Nephron (organoid): ENCODE data around the gene L3MBTL3.
"Not testable (repeated sequence)": the region's sequence is repeated elsewhere in the genome, so short reads cannot be mapped to it uniquely, and the experiment has no call there.

ENCODE experiments used
- H3K27ac Mint-ChIP-seq, 3 experiments: 2 replicates each; pipeline ENCODE4 v1.8.0; 2020; ENCODE audit warnings: mixed read lengths in 3 of 3, mild to moderate bottlenecking in 2 of 3, moderate library complexity in 1 of 3
- H3K27me3 Mint-ChIP-seq: 2 replicates; pipeline ENCODE4 v1.8.0; 2021; ENCODE audit warnings: low read depth, mild to moderate bottlenecking, moderate library complexity, mixed read lengths
- H3K36me3 Mint-ChIP-seq: 2 replicates; pipeline ENCODE4 v1.8.0; 2020; ENCODE audit warnings: low read depth, mixed read lengths
- H3K4me1 Mint-ChIP-seq: 2 replicates; pipeline ENCODE4 v1.8.0; 2020; ENCODE audit warnings: mixed read lengths
- H3K4me3 Mint-ChIP-seq, 3 experiments: 2 replicates each; pipeline ENCODE4 v1.8.0; 2020; ENCODE audit warnings: mild to moderate bottlenecking in 3 of 3, mixed read lengths in 3 of 3, moderate library complexity in 2 of 3
- H3K9me3 Mint-ChIP-seq: 2 replicates; pipeline ENCODE4 v1.8.0; 2020; ENCODE audit warnings: mixed read lengths
- CTCF ChIP-seq, 3 experiments: fragments of 200-600 bp; sonication (generic); IDR thresholded peaks; one replicate each; pipeline ENCODE4 v1.5.0; 2021; ENCODE audit warnings: antibody characterized with exemption in 3 of 3; ENCODE audit not compliant: unreplicated experiment in 3 of 3

Gene L3MBTL3

GRCh38 chr6:130163266-130163665 lies 144.9 kb downstream of the L3MBTL3 start:
- no peak overlapping the region for H3K27ac Mint-ChIP-seq
- H3K27me3 Mint-ChIP-seq, result no peaks in the 10 kb centered on the region
- no peaks in the 10 kb centered on the region for H3K36me3 Mint-ChIP-seq
- TF ChIP-seq CTCF (IDR thresholded peaks at IDR 0.05; ENCODE audit: unreplicated experiment in 3 of 3), result no peak
- peaks cover 14% of the 10 kb centered on the region for H3K4me1 Mint-ChIP-seq
- H3K9me3 Mint-ChIP-seq, result peaks cover 2% of the 10 kb centered on the region
- H3K4me3 Mint-ChIP-seq, result no peak overlapping the region

- Mint-ChIP-seq H3K36me3 (no peaks in the 10 kb centered on the region), H3K27ac (no peak overlapping the region), H3K4me1 (peaks cover 14% of the 10 kb centered on the region), H3K4me3 (no peak overlapping the region), H3K27me3 (no peaks in the 10 kb centered on the region), H3K9me3 (no peaks in the 10 kb centered on the region)
- TF ChIP-seq CTCF (IDR thresholded peaks at IDR 0.05; ENCODE audit: unreplicated experiment in 3 of 3), result no peak
Measured at GRCh38 chr6:130164251-130164650, 145.9 kb downstream of the L3MBTL3 start.

GRCh38 chr6:130167655-130168054 lies 149.3 kb downstream of the L3MBTL3 start:
- TF ChIP-seq CTCF (IDR thresholded peaks at IDR 0.05; ENCODE audit: unreplicated experiment in 3 of 3), result no peak
- peaks cover 15% of the 10 kb centered on the region for H3K9me3 Mint-ChIP-seq
- H3K27ac Mint-ChIP-seq, result no peak overlapping the region
- no peaks in the 10 kb centered on the region for H3K36me3 Mint-ChIP-seq
- H3K4me1 Mint-ChIP-seq, result no peaks in the 10 kb centered on the region
- H3K4me3 Mint-ChIP-seq, result no peak overlapping the region
- peaks cover 3% of the 10 kb centered on the region for H3K27me3 Mint-ChIP-seq

GRCh38 chr6:130170160-130170559 lies 151.8 kb downstream of the L3MBTL3 start:
- not testable (repeated sequence) for H3K27me3 Mint-ChIP-seq, H3K27ac Mint-ChIP-seq, H3K4me3 Mint-ChIP-seq, H3K4me1 Mint-ChIP-seq, H3K36me3 Mint-ChIP-seq
- H3K9me3 Mint-ChIP-seq, result peaks cover 22% of the 10 kb centered on the region

GRCh38 chr6:130173377-130174004 lies 155.1 kb downstream of the L3MBTL3 start:
- H3K4me3 Mint-ChIP-seq, H3K27me3 Mint-ChIP-seq, H3K36me3 Mint-ChIP-seq, H3K4me1 Mint-ChIP-seq, H3K27ac Mint-ChIP-seq: not testable (repeated sequence)
- peaks cover 22% of the 10 kb centered on the region for H3K9me3 Mint-ChIP-seq

GRCh38 chr6:130176378-130176777 lies 158.0 kb downstream of the L3MBTL3 start:
- Mint-ChIP-seq H3K27me3 (no peaks in the 10 kb centered on the region), H3K9me3 (peaks cover 16% of the 10 kb centered on the region), H3K4me3 (no peak overlapping the region), H3K27ac (no peak overlapping the region), H3K4me1 (no peaks in the 10 kb centered on the region), H3K36me3 (no peaks in the 10 kb centered on the region)
- no peak for TF ChIP-seq CTCF (IDR thresholded peaks at IDR 0.05; ENCODE audit: unreplicated experiment in 3 of 3)

GRCh38 chr6:130178692-130179091 lies 160.3 kb downstream of the L3MBTL3 start:
- Mint-ChIP-seq H3K9me3 (no peaks in the 10 kb centered on the region), H3K27ac (no peak overlapping the region), H3K4me1 (no peaks in the 10 kb centered on the region), H3K4me3 (no peak overlapping the region), H3K27me3 (no peaks in the 10 kb centered on the region), H3K36me3 (no peaks in the 10 kb centered on the region)
- no peak for TF ChIP-seq CTCF (IDR thresholded peaks at IDR 0.05; ENCODE audit: unreplicated experiment in 3 of 3)
